ENCODE results near the gene HLA-DOA.
A peak's percentile ranks its signal among the peaks of the same experiment; 100 is the strongest.

HLA-DOA gene

GRCh38 chr6:32960563-32960962 is 48.8 kb downstream of the HLA-DOA start:
- TF ChIP-seq CTCF (conservative IDR thresholded peaks at IDR 0.05; ENCODE audit: low read length), result no peak
- DNase-seq (ENCODE audit: low read depth), result no peak
- no peak overlapping the region for H3K4me3 ChIP-seq (ENCODE audit: low read length)

GRCh38 chr6:32956176-32956575 is 53.2 kb downstream of the HLA-DOA start:
- no peak for TF ChIP-seq CTCF (conservative IDR thresholded peaks at IDR 0.05; ENCODE audit: low read length)
- no peak overlapping the region for H3K4me3 ChIP-seq (ENCODE audit: low read length)
- no peak for DNase-seq (ENCODE audit: low read depth)

GRCh38 chr6:32954986-32955802 is 54.2 kb downstream of the HLA-DOA start:
- no peak overlapping the region for H3K4me3 ChIP-seq (ENCODE audit: low read length)
- no peak for DNase-seq (ENCODE audit: low read depth)
- peak; percentile 34 for TF ChIP-seq CTCF (conservative IDR thresholded peaks at IDR 0.05; ENCODE audit: low read length)

- DNase-seq (ENCODE audit: low read depth), result no peak
- no peak for TF ChIP-seq CTCF (conservative IDR thresholded peaks at IDR 0.05; ENCODE audit: low read length)
- no peak overlapping the region for H3K4me3 ChIP-seq (ENCODE audit: low read length)
These were observed 55.1 kb downstream of the HLA-DOA start for GRCh38 chr6:32954267-32954666.
